Stomach (tissue), 4 donors: Measurements from ENCODE around the gene ZNF212.

Source experiments
- CTCF ChIP-seq, 7 experiments: fragments of 450-650 bp in 4 of 7; fragments of 200-600 bp in 3 of 7; sonication (generic) in 3 of 7; IDR thresholded peaks; one replicate each; pipeline ENCODE4 v1.5.1; 2016 to 2019; ENCODE audit warnings: antibody characterized with exemption in 7 of 7, control low read depth in 2 of 7, mild to moderate bottlenecking in 1 of 7
- EP300 ChIP-seq: sonication (generic); formaldehyde crosslinking; IDR thresholded peaks from one replicate; pipeline ENCODE4 v1.6.1; 2017; ENCODE audit warnings: antibody characterized with exemption
- POLR2A ChIP-seq, 4 donors: fragments of 450-650 bp; IDR thresholded peaks; one replicate each; pipeline ENCODE4 v1.6.1; 2016; ENCODE audit warnings: antibody characterized with exemption in 4 of 4, control low read depth in 2 of 4, mild to moderate bottlenecking in 1 of 4, moderate library complexity in 1 of 4

- no peak for TF ChIP-seq CTCF (IDR thresholded peaks at IDR 0.05)
- no peak for TF ChIP-seq POLR2A (IDR thresholded peaks at IDR 0.05)
- no peak for TF ChIP-seq EP300
These were observed 42.7 kb upstream of the ZNF212 start for GRCh38 chr7:149196705-149197171.
